Dendritic cell treated with granulocyte-macrophage colony-stimulating factor and Interleukin-4, amounts not matched to agents 40 ng/mL and 50 ng/mL, for 4 days (primary cell): ENCODE measurements around the gene CRABP1.
"Not testable (repeated sequence)": the region's sequence is repeated elsewhere in the genome, so short reads cannot be mapped to it uniquely, and the experiment has no call there.

Experiments used
- H3K27ac Mint-ChIP-seq: one replicate; pipeline ENCODE4 v1.8.0; 2022; ENCODE audit warnings: mild to moderate bottlenecking, mixed read lengths
- H3K27me3 Mint-ChIP-seq: one replicate; pipeline ENCODE4 v1.8.0; 2022; ENCODE audit warnings: mild to moderate bottlenecking, mixed read lengths
- H3K36me3 Mint-ChIP-seq: one replicate; pipeline ENCODE4 v1.8.0; 2022; ENCODE audit warnings: low read depth, mixed read lengths
- H3K4me1 Mint-ChIP-seq: one replicate; pipeline ENCODE4 v1.8.0; 2022; ENCODE audit warnings: low read depth, mixed read lengths
- H3K4me3 Mint-ChIP-seq: one replicate; pipeline ENCODE4 v1.8.0; 2022; ENCODE audit warnings: mild to moderate bottlenecking, moderate library complexity, mixed read lengths
- H3K9me3 Mint-ChIP-seq: one replicate; pipeline ENCODE4 v1.8.0; 2022; ENCODE audit warnings: mixed read lengths
- intact Hi-C: fragments of 100-400 bp; cut with micrococcal nuclease; formaldehyde crosslinking; loops from one replicate; pipeline ENCODE4 v1.15.0; 2022

Gene CRABP1

GRCh38 chr15:78363381-78363734, 23.2 kb downstream of the CRABP1 start:
- Mint-ChIP-seq H3K36me3 (no peaks in the 10 kb centered on the region), H3K4me1 (peaks cover 29% of the 10 kb centered on the region), H3K27ac (no peak overlapping the region), H3K9me3 (no peaks in the 10 kb centered on the region), H3K27me3 (no peaks in the 10 kb centered on the region), H3K4me3 (no peak overlapping the region)
- intact Hi-C loops, result no loop called here

GRCh38 chr15:78364233-78364632, 24.1 kb downstream of the CRABP1 start:
- no peaks in the 10 kb centered on the region for H3K36me3 Mint-ChIP-seq

GRCh38 chr15:78365917-78366316, 25.8 kb downstream of the CRABP1 start:
- no peak overlapping the region for H3K4me3 Mint-ChIP-seq
- no peaks in the 10 kb centered on the region for H3K36me3 Mint-ChIP-seq
- no peaks in the 10 kb centered on the region for H3K9me3 Mint-ChIP-seq
- H3K27ac Mint-ChIP-seq, result no peak overlapping the region
- intact Hi-C loops, result no loop called here
- peaks cover 22% of the 10 kb centered on the region for H3K4me1 Mint-ChIP-seq
- H3K27me3 Mint-ChIP-seq, result no peaks in the 10 kb centered on the region

More at GRCh38 chr15:78364233-78364632, 24.1 kb downstream of the CRABP1 start:
- H3K27ac Mint-ChIP-seq, result no peak overlapping the region
- H3K27me3 Mint-ChIP-seq, result no peaks in the 10 kb centered on the region
- no peaks in the 10 kb centered on the region for H3K9me3 Mint-ChIP-seq
- no peak overlapping the region for H3K4me3 Mint-ChIP-seq
- intact Hi-C loops, result no loop called here
- peaks cover 29% of the 10 kb centered on the region for H3K4me1 Mint-ChIP-seq

- Mint-ChIP-seq H3K9me3 (no peaks in the 10 kb centered on the region), H3K4me3 (no peak overlapping the region), H3K27ac (no peak overlapping the region), H3K27me3 (no peaks in the 10 kb centered on the region), H3K4me1 (peaks cover 17% of the 10 kb centered on the region), H3K36me3 (no peaks in the 10 kb centered on the region)
- intact Hi-C loops, result no loop called here
These were observed 26.2 kb downstream of the CRABP1 start for GRCh38 chr15:78366342-78366741.

- Mint-ChIP-seq H3K4me3 (no peak overlapping the region), H3K27ac (no peak overlapping the region), H3K4me1 (no peaks in the 10 kb centered on the region), H3K27me3 (no peaks in the 10 kb centered on the region), H3K36me3 (no peaks in the 10 kb centered on the region), H3K9me3 (no peaks in the 10 kb centered on the region)
- intact Hi-C loops, result no loop called here
These were observed 28.5 kb downstream of the CRABP1 start for GRCh38 chr15:78368651-78369050.

GRCh38 chr15:78369161-78369560, 29.0 kb downstream of the CRABP1 start:
- Mint-ChIP-seq H3K4me1 (peaks cover 3% of the 10 kb centered on the region), H3K27ac (no peak overlapping the region), H3K27me3 (no peaks in the 10 kb centered on the region), H3K4me3 (no peak overlapping the region), H3K9me3 (no peaks in the 10 kb centered on the region), H3K36me3 (no peaks in the 10 kb centered on the region)
- intact Hi-C loops, result no loop called here

GRCh38 chr15:78370013-78370412, 29.9 kb downstream of the CRABP1 start:
- H3K27me3 Mint-ChIP-seq, result no peaks in the 10 kb centered on the region
- peaks cover 12% of the 10 kb centered on the region for H3K4me1 Mint-ChIP-seq
- H3K4me3 Mint-ChIP-seq, result no peak overlapping the region
- H3K36me3 Mint-ChIP-seq, result no peaks in the 10 kb centered on the region
- intact Hi-C loops, result no loop called here
- no peak overlapping the region for H3K27ac Mint-ChIP-seq
- no peaks in the 10 kb centered on the region for H3K9me3 Mint-ChIP-seq

- H3K9me3 Mint-ChIP-seq, result no peaks in the 10 kb centered on the region
- H3K4me1 Mint-ChIP-seq, result peaks cover 16% of the 10 kb centered on the region
- no peaks in the 10 kb centered on the region for H3K36me3 Mint-ChIP-seq
- H3K27ac Mint-ChIP-seq, result no peak overlapping the region
- H3K27me3 Mint-ChIP-seq, result no peaks in the 10 kb centered on the region
- H3K4me3 Mint-ChIP-seq, result no peak overlapping the region
- intact Hi-C loops, result no loop called here
These were observed 32.7 kb downstream of the CRABP1 start for GRCh38 chr15:78372880-78373279.

- Mint-ChIP-seq H3K36me3 (no peaks in the 10 kb centered on the region), H3K4me3 (no peak overlapping the region), H3K9me3 (no peaks in the 10 kb centered on the region), H3K27ac (peak overlapping the region; percentile 9), H3K4me1 (peaks cover 16% of the 10 kb centered on the region), H3K27me3 (peaks cover 3% of the 10 kb centered on the region)
- intact Hi-C loops, result no loop called here
These were observed 34.6 kb downstream of the CRABP1 start for GRCh38 chr15:78374436-78375393.

- H3K27ac Mint-ChIP-seq, H3K4me3 Mint-ChIP-seq, H3K27me3 Mint-ChIP-seq, H3K4me1 Mint-ChIP-seq, H3K36me3 Mint-ChIP-seq, H3K9me3 Mint-ChIP-seq, intact Hi-C loops: not testable (repeated sequence)
These were observed 40.0 kb downstream of the CRABP1 start for GRCh38 chr15:78380143-78380542.

- no peak overlapping the region for H3K27ac Mint-ChIP-seq
These were observed 42.1 kb downstream of the CRABP1 start for GRCh38 chr15:78382114-78382880.

GRCh38 chr15:78384651-78385050, 44.5 kb downstream of the CRABP1 start:
- H3K36me3 Mint-ChIP-seq, result no peaks in the 10 kb centered on the region
- H3K4me1 Mint-ChIP-seq, result no peaks in the 10 kb centered on the region
- H3K27me3 Mint-ChIP-seq, result peaks cover 15% of the 10 kb centered on the region
- intact Hi-C loops, result no loop called here
- H3K27ac Mint-ChIP-seq, result no peak overlapping the region
- H3K9me3 Mint-ChIP-seq, result no peaks in the 10 kb centered on the region
- H3K4me3 Mint-ChIP-seq, result no peak overlapping the region

More at GRCh38 chr15:78382114-78382880, 42.1 kb downstream of the CRABP1 start:
- no peaks in the 10 kb centered on the region for H3K36me3 Mint-ChIP-seq
- intact Hi-C loops, result no loop called here
- peaks cover 16% of the 10 kb centered on the region for H3K27me3 Mint-ChIP-seq
- no peak overlapping the region for H3K4me3 Mint-ChIP-seq
- H3K4me1 Mint-ChIP-seq, result no peaks in the 10 kb centered on the region
- no peaks in the 10 kb centered on the region for H3K9me3 Mint-ChIP-seq

GRCh38 chr15:78387246-78388037, 47.3 kb downstream of the CRABP1 start:
- intact Hi-C loops, result no loop called here
- H3K4me1 Mint-ChIP-seq, result peaks cover 5% of the 10 kb centered on the region
- no peak overlapping the region for H3K27ac Mint-ChIP-seq
- peaks cover 15% of the 10 kb centered on the region for H3K27me3 Mint-ChIP-seq
- peaks cover 8% of the 10 kb centered on the region for H3K9me3 Mint-ChIP-seq
- no peak overlapping the region for H3K4me3 Mint-ChIP-seq
- H3K36me3 Mint-ChIP-seq, result no peaks in the 10 kb centered on the region

- H3K27ac Mint-ChIP-seq, result no peak overlapping the region
- intact Hi-C loops, result no loop called here
- peaks cover 8% of the 10 kb centered on the region for H3K9me3 Mint-ChIP-seq
- peaks cover 14% of the 10 kb centered on the region for H3K4me1 Mint-ChIP-seq
- no peak overlapping the region for H3K4me3 Mint-ChIP-seq
- peaks cover 15% of the 10 kb centered on the region for H3K27me3 Mint-ChIP-seq
- no peaks in the 10 kb centered on the region for H3K36me3 Mint-ChIP-seq
These were observed 48.7 kb downstream of the CRABP1 start for GRCh38 chr15:78388865-78389264.
